ENCODE results near the gene HOXD8. TPM values are rescaled to one million over a fixed set of nuclear protein-coding genes. Genes with fewer than 3 reads are reported as not detected.

The HOXD8 gene
- total RNA-seq, 2 experiments from 2014 or later, result not detected

GRCh38 chr2:176136374-176137251 lies 7.1 kb downstream of the HOXD8 start:
- H3K4me3 Mint-ChIP-seq, result no peak overlapping the region
- peaks cover 86% of the 10 kb centered on the region for H3K27me3 Mint-ChIP-seq
- H3K9me3 Mint-ChIP-seq, result no peaks in the 10 kb centered on the region
- peaks cover 36% of the 10 kb centered on the region for H3K4me1 Mint-ChIP-seq
- POLR2A ChIA-PET, result no interaction called here
- peak overlapping the region; percentile 5 for H3K27ac Mint-ChIP-seq
- DNase-seq, result no peak
- H3K36me3 Mint-ChIP-seq (ENCODE audit: low read depth), result peaks cover 4% of the 10 kb centered on the region
- CTCF ChIA-PET, result no interaction called here

- Mint-ChIP-seq H3K4me3 (no peak overlapping the region), H3K27me3 (peaks cover 87% of the 10 kb centered on the region), H3K36me3 (ENCODE audit: low read depth) (peaks cover 4% of the 10 kb centered on the region), H3K9me3 (no peaks in the 10 kb centered on the region), H3K4me1 (peaks cover 33% of the 10 kb centered on the region), H3K27ac (peak overlapping the region; percentile 5)
- DNase-seq, result no peak
- POLR2A ChIA-PET, result no interaction called here
- CTCF ChIA-PET, result no interaction called here
These were observed 7.7 kb downstream of the HOXD8 start for GRCh38 chr2:176137252-176137580.

- no peak overlapping the region for H3K4me3 Mint-ChIP-seq
- no peaks in the 10 kb centered on the region for H3K9me3 Mint-ChIP-seq
- no peak overlapping the region for H3K27ac Mint-ChIP-seq
- H3K36me3 Mint-ChIP-seq (ENCODE audit: low read depth), result peaks cover 4% of the 10 kb centered on the region
- no peak for DNase-seq
- ChIA-PET POLR2A (no interaction called here), CTCF (interaction anchor here (1.5 to 3.6 kb wide), 2 partner anchors 23 to 1806 kb away, joined by 3 to 22 read pairs; no protein-coding TSS in a partner anchor)
- H3K4me1 Mint-ChIP-seq, result peaks cover 30% of the 10 kb centered on the region
- H3K27me3 Mint-ChIP-seq, result peaks cover 84% of the 10 kb centered on the region
These were observed 8.4 kb downstream of the HOXD8 start for GRCh38 chr2:176137906-176138305.

GRCh38 chr2:176138526-176138922 lies 9.0 kb downstream of the HOXD8 start:
- peaks cover 83% of the 10 kb centered on the region for H3K27me3 Mint-ChIP-seq
- peaks cover 30% of the 10 kb centered on the region for H3K4me1 Mint-ChIP-seq
- no peak for DNase-seq
- CTCF ChIA-PET, result interaction anchor here (1.2 to 3.6 kb wide), 5 partner anchors 10 to 1806 kb away, joined by 3 to 22 read pairs (median 3); no protein-coding TSS in a partner anchor
- H3K36me3 Mint-ChIP-seq (ENCODE audit: low read depth), result peaks cover 4% of the 10 kb centered on the region
- POLR2A ChIA-PET, result no interaction called here
- H3K4me3 Mint-ChIP-seq, result no peak overlapping the region
- H3K27ac Mint-ChIP-seq, result no peak overlapping the region
- H3K9me3 Mint-ChIP-seq, result no peaks in the 10 kb centered on the region

- Mint-ChIP-seq H3K36me3 (ENCODE audit: low read depth) (peaks cover 4% of the 10 kb centered on the region), H3K4me3 (no peak overlapping the region), H3K27me3 (peaks cover 82% of the 10 kb centered on the region), H3K9me3 (no peaks in the 10 kb centered on the region), H3K4me1 (peaks cover 30% of the 10 kb centered on the region), H3K27ac (peak overlapping the region; percentile 46)
- ChIA-PET POLR2A (no interaction called here), CTCF (interaction anchor here (1.1 to 3.6 kb wide), 7 partner anchors 10 to 1807 kb away, joined by 3 to 22 read pairs (median 3); no protein-coding TSS in a partner anchor)
- DNase-seq, result no peak
These were observed 9.6 kb downstream of the HOXD8 start for GRCh38 chr2:176138923-176139660.

GRCh38 chr2:176139661-176140512 lies 10.4 kb downstream of the HOXD8 start:
- peaks cover 80% of the 10 kb centered on the region for H3K27me3 Mint-ChIP-seq
- H3K36me3 Mint-ChIP-seq (ENCODE audit: low read depth), result peaks cover 4% of the 10 kb centered on the region
- POLR2A ChIA-PET, result no interaction called here
- CTCF ChIA-PET, result interaction anchor here (0.6 to 3.6 kb wide), 21 partner anchors 9 to 1219 kb away, joined by 3 to 22 read pairs (median 5); no protein-coding TSS in a partner anchor
- no peak for DNase-seq
- no peaks in the 10 kb centered on the region for H3K9me3 Mint-ChIP-seq
- peaks cover 30% of the 10 kb centered on the region for H3K4me1 Mint-ChIP-seq
- no peak overlapping the region for H3K27ac Mint-ChIP-seq
- H3K4me3 Mint-ChIP-seq, result no peak overlapping the region

- Mint-ChIP-seq H3K27ac (no peak overlapping the region), H3K9me3 (no peaks in the 10 kb centered on the region), H3K4me1 (peaks cover 26% of the 10 kb centered on the region), H3K36me3 (ENCODE audit: low read depth) (peaks cover 4% of the 10 kb centered on the region), H3K4me3 (peak overlapping the region; percentile 45), H3K27me3 (peaks cover 80% of the 10 kb centered on the region)
- ChIA-PET CTCF (interaction anchor here (0.6 to 3.6 kb wide), 29 partner anchors 9 to 1245 kb away, joined by 3 to 22 read pairs (median 4); partner anchors contain the start of gene HOXD4), POLR2A (no interaction called here)
- peak; percentile 72 for DNase-seq
These were observed 11.2 kb downstream of the HOXD8 start for GRCh38 chr2:176140513-176141317.

- Mint-ChIP-seq H3K4me1 (peaks cover 21% of the 10 kb centered on the region), H3K27me3 (peaks cover 81% of the 10 kb centered on the region), H3K27ac (no peak overlapping the region), H3K4me3 (no peak overlapping the region), H3K36me3 (ENCODE audit: low read depth) (peaks cover 4% of the 10 kb centered on the region), H3K9me3 (no peaks in the 10 kb centered on the region)
- DNase-seq, result no peak
- CTCF ChIA-PET, result no interaction called here
- POLR2A ChIA-PET, result no interaction called here
These were observed 12.8 kb downstream of the HOXD8 start for GRCh38 chr2:176142281-176142680.

- H3K27me3 Mint-ChIP-seq, result peaks cover 83% of the 10 kb centered on the region
- POLR2A ChIA-PET, result no interaction called here
These were observed 15.8 kb downstream of the HOXD8 start for GRCh38 chr2:176145085-176145969.

GRCh38 chr2:176146101-176146500 lies 16.6 kb downstream of the HOXD8 start:
- Mint-ChIP-seq H3K4me3 (no peak overlapping the region), H3K27ac (no peak overlapping the region), H3K36me3 (ENCODE audit: low read depth) (no peaks in the 10 kb centered on the region), H3K9me3 (peaks cover 3% of the 10 kb centered on the region), H3K4me1 (peaks cover 4% of the 10 kb centered on the region), H3K27me3 (peaks cover 89% of the 10 kb centered on the region)
- POLR2A ChIA-PET, result no interaction called here
- no peak for DNase-seq
- CTCF ChIA-PET, result interaction anchor here (1.2 kb wide), 1 partner anchor 71 kb away, joined by 4 read pairs; no protein-coding TSS in a partner anchor

More at GRCh38 chr2:176145085-176145969, 15.8 kb downstream of the HOXD8 start:
- no peak for DNase-seq
- Mint-ChIP-seq H3K27ac (no peak overlapping the region), H3K4me1 (peaks cover 8% of the 10 kb centered on the region), H3K9me3 (peaks cover under 1% of the 10 kb centered on the region), H3K4me3 (no peak overlapping the region), H3K36me3 (ENCODE audit: low read depth) (no peaks in the 10 kb centered on the region)
- CTCF ChIA-PET, result interaction anchor here (1.2 kb wide), 2 partner anchors 12 to 70 kb away, joined by 3 to 4 read pairs; no protein-coding TSS in a partner anchor

- H3K9me3 Mint-ChIP-seq, result peaks cover 3% of the 10 kb centered on the region
- H3K4me3 Mint-ChIP-seq, result no peak overlapping the region
- ChIA-PET POLR2A (no interaction called here), CTCF (no interaction called here)
- DNase-seq, result no peak
- H3K4me1 Mint-ChIP-seq, result no peaks in the 10 kb centered on the region
- no peak overlapping the region for H3K27ac Mint-ChIP-seq
- H3K27me3 Mint-ChIP-seq, result peaks cover 88% of the 10 kb centered on the region
- H3K36me3 Mint-ChIP-seq (ENCODE audit: low read depth), result no peaks in the 10 kb centered on the region
These were observed 17.1 kb downstream of the HOXD8 start for GRCh38 chr2:176146645-176147044.
